Measurements from ENCODE around the gene TNFSF9. TPM values are rescaled to one million over a fixed set of nuclear protein-coding genes. Genes with fewer than 3 reads are reported as not detected.
"Not testable (repeated sequence)": the region's sequence is repeated elsewhere in the genome, so short reads cannot be mapped to it uniquely, and the experiment has no call there.

The TNFSF9 gene
- total RNA-seq, 2 donors from 2014 or later = 0.27 to 1.8 TPM

DNA sequence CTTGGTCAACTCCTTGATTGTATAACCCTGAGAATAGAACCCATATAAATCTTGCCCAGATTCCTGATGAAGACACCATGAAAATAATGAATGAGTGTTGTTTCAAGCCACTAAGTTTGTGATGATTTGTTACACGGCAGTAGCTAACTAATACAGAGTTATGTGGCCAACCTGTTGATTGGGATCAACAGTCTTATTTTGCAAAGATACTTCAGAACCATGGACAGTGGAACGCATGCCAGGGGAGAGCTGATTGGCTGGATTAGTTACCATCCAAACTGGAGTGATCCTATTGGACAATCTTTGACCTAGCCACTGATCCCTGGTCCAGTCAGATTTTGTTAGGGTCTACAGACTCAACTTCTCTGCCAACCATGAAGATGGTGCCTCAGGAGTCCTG is 33.6 kb downstream of the TNFSF9 start:
- no peak overlapping the region for H3K27ac ChIP-seq
- no peaks in the 10 kb centered on the region for H3K36me3 ChIP-seq
- no peaks in the 10 kb centered on the region for H3K27me3 ChIP-seq (replicated peaks; ENCODE audit: insufficient read depth)
- ATAC-seq (ENCODE audit: insufficient number of reproducible peaks, low FRiP score, low read depth) = no peak
- H3K4me1 ChIP-seq (ENCODE audit: control insufficient read depth in 1 of 2, low read depth in 2 of 2) = no peaks in the 10 kb centered on the region
- DNase-seq (ENCODE audit: low spot score) = no peak
- no peak overlapping the region for H3K4me3 ChIP-seq
- TF ChIP-seq, protein P1, sequence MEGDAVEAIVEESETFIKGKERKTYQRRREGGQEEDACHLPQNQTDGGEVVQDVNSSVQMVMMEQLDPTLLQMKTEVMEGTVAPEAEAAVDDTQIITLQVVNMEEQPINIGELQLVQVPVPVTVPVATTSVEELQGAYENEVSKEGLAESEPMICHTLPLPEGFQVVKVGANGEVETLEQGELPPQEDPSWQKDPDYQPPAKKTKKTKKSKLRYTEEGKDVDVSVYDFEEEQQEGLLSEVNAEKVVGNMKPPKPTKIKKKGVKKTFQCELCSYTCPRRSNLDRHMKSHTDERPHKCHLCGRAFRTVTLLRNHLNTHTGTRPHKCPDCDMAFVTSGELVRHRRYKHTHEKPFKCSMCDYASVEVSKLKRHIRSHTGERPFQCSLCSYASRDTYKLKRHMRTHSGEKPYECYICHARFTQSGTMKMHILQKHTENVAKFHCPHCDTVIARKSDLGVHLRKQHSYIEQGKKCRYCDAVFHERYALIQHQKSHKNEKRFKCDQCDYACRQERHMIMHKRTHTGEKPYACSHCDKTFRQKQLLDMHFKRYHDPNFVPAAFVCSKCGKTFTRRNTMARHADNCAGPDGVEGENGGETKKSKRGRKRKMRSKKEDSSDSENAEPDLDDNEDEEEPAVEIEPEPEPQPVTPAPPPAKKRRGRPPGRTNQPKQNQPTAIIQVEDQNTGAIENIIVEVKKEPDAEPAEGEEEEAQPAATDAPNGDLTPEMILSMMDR (IDR thresholded peaks at IDR 0.05) = no peak
- no peaks in the 10 kb centered on the region for H3K9me3 ChIP-seq

DNA sequence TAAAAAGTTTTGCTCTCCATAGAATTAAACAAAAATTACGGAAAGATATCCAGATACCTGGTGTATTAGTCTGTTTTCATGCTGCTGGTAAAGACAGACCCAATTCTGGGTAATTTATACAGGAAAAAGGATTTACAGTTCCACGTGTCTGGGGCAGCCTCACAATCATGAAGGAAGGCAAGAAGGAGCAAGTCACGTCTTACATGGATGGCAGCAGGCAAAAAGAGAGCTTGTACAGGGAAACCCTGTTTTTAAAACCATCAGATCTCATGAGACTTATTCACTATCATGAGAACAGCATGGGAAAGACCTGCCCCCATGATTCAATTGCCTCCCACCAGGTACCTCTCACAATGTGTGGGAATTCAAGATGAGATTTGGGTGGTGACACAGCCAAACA is 35.9 kb downstream of the TNFSF9 start:
- H3K27ac ChIP-seq; H3K4me3 ChIP-seq; H3K9me3 ChIP-seq; DNase-seq (ENCODE audit: low spot score); ATAC-seq (ENCODE audit: insufficient number of reproducible peaks, low FRiP score, low read depth); H3K4me1 ChIP-seq (ENCODE audit: control insufficient read depth in 1 of 2, low read depth in 2 of 2); H3K27me3 ChIP-seq (replicated peaks; ENCODE audit: insufficient read depth); H3K36me3 ChIP-seq: not testable (repeated sequence)

DNA sequence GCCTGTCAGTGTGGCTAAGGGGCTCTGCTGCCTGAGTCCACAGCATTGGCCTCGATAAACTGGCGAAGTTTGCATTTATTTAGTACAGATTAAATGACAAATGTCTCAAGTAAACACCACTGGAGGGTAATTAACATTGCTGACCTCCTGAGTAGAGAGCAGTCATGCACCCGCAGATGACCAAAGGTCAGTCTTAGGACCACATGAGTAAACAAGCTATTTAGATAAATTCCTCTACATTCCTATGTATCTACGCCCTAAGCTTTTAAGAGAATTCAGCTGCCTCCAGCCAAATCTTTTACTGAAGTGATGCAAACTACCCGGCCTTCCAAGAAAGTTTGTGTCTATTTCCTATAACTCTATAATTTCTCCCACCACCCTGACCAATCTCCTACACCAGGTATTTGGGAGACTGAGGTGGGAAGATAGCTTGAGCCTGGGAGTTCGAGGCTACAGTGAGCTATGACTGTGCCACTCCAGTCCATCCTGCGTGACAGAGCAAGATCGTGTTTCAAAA is 37.2 kb downstream of the TNFSF9 start:
- Histone ChIP-seq H3K4me3 (no peak overlapping the region), H3K36me3 (no peaks in the 10 kb centered on the region), H3K27me3 (replicated peaks; ENCODE audit: insufficient read depth) (no peaks in the 10 kb centered on the region), H3K9me3 (peaks cover 6% of the 10 kb centered on the region), H3K27ac (no peak overlapping the region), H3K4me1 (ENCODE audit: control insufficient read depth in 1 of 2, low read depth in 2 of 2) (no peaks in the 10 kb centered on the region)
- DNase-seq (ENCODE audit: low spot score) (no peak), ATAC-seq (ENCODE audit: insufficient number of reproducible peaks, low FRiP score, low read depth) (no peak)
- TF ChIP-seq, protein P1 (IDR thresholded peaks at IDR 0.05) = no peak

DNA sequence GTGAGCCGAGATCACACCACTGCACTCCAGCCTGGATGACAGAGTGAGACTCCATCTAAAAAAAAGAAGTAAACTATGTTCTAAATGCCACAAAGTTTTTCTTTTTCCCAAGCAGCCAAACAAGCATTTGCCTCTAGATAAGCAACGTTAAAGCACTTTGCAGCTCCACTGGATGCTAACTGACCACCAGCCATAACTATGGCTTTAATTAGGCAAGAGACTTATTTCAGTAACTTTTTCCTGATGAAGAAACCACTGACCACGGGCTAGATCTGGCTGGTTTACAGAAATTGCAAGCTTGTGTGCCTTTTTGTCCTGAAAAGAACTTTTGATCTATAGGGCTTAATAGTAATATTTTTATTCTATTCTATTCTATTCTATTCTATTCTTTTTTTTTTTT is 38.0 kb downstream of the TNFSF9 start:
- TF ChIP-seq, protein P1 (IDR thresholded peaks at IDR 0.05) = no peak
- Histone ChIP-seq H3K36me3 (no peaks in the 10 kb centered on the region), H3K27me3 (replicated peaks; ENCODE audit: insufficient read depth) (no peaks in the 10 kb centered on the region), H3K9me3 (peaks cover 6% of the 10 kb centered on the region), H3K4me1 (ENCODE audit: control insufficient read depth in 1 of 2, low read depth in 2 of 2) (no peaks in the 10 kb centered on the region), H3K4me3 (no peak overlapping the region), H3K27ac (no peak overlapping the region)
- no peak for DNase-seq (ENCODE audit: low spot score)
- no peak for ATAC-seq (ENCODE audit: insufficient number of reproducible peaks, low FRiP score, low read depth)

DNA sequence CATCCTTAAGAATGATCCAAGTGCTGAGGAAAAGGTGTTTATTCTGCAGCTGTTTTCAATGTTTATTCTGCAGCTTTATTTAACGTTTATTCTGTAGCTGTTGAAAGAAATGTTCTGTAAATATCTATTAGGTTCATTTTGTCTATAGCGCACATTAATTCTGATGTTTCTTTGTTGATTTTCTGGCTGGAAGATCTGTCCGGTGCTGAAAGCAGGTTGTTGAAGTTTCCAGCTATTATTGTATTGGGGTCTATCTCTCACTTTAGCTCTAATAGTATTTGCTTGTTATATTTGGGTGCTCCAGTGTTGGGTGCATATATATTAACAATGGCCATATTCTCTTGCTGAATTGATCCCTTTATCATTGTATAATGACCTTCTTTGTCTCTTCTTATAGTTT is 39.9 kb downstream of the TNFSF9 start:
- no peaks in the 10 kb centered on the region for H3K27me3 ChIP-seq (replicated peaks; ENCODE audit: insufficient read depth)
- H3K36me3 ChIP-seq = no peaks in the 10 kb centered on the region
- DNase-seq (ENCODE audit: low spot score) = no peak
- TF ChIP-seq, protein P1 (IDR thresholded peaks at IDR 0.05) = no peak
- no peak overlapping the region for H3K27ac ChIP-seq
- ATAC-seq (ENCODE audit: insufficient number of reproducible peaks, low FRiP score, low read depth) = no peak
- no peak overlapping the region for H3K4me3 ChIP-seq
- H3K9me3 ChIP-seq = peaks cover 6% of the 10 kb centered on the region
- H3K4me1 ChIP-seq (ENCODE audit: control insufficient read depth in 1 of 2, low read depth in 2 of 2) = no peaks in the 10 kb centered on the region

DNA sequence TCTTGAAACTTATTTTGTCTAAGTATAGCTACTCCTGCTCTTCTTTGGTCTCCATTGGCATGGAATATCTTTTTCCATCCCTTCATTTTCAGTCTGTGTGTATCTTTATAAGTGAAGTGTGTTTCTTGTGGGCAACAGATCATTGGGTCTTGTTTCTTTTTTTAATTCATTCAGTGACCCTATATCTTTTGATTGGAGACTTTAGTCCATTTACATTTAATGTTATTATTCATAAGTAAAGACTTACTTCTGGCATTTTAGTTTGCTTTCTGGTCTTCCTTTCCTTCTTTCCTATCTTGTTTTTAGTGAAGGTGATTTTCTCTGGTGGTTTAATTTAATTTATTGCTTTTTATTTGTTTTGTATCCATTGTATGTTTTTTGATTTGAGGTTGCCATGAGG is 40.3 kb downstream of the TNFSF9 start:
- ATAC-seq (ENCODE audit: insufficient number of reproducible peaks, low FRiP score, low read depth) (no peak), DNase-seq (ENCODE audit: low spot score) (no peak)
- no peaks in the 10 kb centered on the region for H3K27me3 ChIP-seq (replicated peaks; ENCODE audit: insufficient read depth)
- H3K9me3 ChIP-seq = peaks cover 6% of the 10 kb centered on the region
- no peaks in the 10 kb centered on the region for H3K36me3 ChIP-seq
- no peak overlapping the region for H3K27ac ChIP-seq
- TF ChIP-seq, protein P1 (IDR thresholded peaks at IDR 0.05) = no peak
- no peaks in the 10 kb centered on the region for H3K4me1 ChIP-seq (ENCODE audit: control insufficient read depth in 1 of 2, low read depth in 2 of 2)
- H3K4me3 ChIP-seq = no peak overlapping the region
